ENCODE measurements around the gene HGFAC. TPM values are rescaled to one million over a fixed set of nuclear protein-coding genes. Genes with fewer than 3 reads are reported as not detected.
"Not testable (repeated sequence)": the region's sequence is repeated elsewhere in the genome, so short reads cannot be mapped to it uniquely, and the experiment has no call there.

The HGFAC gene
- total RNA-seq, 1 donor from 2014 or later, result 1.0 TPM

GRCh38 chr4:3449047-3449573 lies 7.3 kb downstream of the HGFAC start:
- intact Hi-C loops (cut with DNase I), result no loop called here
- no peaks in the 10 kb centered on the region for H3K9me3 ChIP-seq
- H3K4me3 ChIP-seq, result no peak overlapping the region
- no peaks in the 10 kb centered on the region for H3K27me3 ChIP-seq (ENCODE audit: low read depth)
- no peak for DNase-seq
- no peaks in the 10 kb centered on the region for H3K4me1 ChIP-seq
- H3K36me3 ChIP-seq, result no peaks in the 10 kb centered on the region
- TF ChIP-seq, protein P1, sequence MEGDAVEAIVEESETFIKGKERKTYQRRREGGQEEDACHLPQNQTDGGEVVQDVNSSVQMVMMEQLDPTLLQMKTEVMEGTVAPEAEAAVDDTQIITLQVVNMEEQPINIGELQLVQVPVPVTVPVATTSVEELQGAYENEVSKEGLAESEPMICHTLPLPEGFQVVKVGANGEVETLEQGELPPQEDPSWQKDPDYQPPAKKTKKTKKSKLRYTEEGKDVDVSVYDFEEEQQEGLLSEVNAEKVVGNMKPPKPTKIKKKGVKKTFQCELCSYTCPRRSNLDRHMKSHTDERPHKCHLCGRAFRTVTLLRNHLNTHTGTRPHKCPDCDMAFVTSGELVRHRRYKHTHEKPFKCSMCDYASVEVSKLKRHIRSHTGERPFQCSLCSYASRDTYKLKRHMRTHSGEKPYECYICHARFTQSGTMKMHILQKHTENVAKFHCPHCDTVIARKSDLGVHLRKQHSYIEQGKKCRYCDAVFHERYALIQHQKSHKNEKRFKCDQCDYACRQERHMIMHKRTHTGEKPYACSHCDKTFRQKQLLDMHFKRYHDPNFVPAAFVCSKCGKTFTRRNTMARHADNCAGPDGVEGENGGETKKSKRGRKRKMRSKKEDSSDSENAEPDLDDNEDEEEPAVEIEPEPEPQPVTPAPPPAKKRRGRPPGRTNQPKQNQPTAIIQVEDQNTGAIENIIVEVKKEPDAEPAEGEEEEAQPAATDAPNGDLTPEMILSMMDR (IDR thresholded peaks at IDR 0.05), result no peak
- no peak overlapping the region for H3K27ac ChIP-seq
- ATAC-seq, result no peak

DNA sequence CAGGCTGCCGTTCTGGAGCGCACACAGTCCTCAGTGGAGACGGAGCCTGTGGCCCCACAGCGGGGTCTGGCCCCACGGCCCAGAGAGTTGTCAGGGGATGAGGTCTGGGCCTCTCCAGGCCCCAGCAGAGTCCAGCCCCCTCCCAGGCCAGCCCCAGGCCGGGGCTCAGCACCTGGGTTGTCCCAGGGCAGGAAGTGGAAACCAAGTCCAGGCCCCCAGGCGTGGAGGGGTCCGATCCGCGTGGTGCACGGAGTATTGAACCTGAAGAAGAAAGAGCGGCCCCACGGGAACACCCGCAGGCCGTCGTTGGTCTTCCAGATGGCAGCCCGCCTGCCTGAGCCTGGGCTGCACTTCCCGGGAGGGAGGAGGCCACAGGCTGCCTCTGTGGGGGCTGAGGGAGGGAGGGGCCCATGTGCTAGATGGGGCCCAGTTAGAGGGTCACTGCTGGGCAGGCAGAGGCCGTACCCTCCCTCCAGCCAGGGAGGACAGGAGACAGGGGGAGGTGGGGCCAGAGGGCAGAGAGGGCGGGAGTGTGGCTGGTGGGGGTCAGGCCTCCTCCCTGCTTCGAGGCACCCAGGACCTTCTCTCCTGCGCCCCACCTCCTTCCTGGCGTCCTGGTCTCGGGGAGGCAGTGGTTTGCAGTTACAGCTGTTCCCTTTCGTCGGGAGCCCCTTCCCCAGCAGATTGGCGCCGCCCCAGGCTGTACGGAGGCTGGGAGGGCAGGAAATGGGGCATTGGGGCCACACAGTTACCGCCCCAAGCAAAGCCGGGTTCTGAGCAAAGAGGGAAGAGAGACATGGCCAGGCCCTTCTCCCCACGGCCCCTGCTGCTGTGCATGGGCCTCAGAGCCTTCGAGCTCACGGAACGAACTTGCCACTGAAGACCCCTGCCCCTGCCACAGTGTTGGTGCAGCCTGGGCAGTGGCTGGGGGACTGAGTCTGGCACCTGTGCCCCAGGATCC lies 8.1 kb downstream of the HGFAC start:
- Histone ChIP-seq H3K36me3 (no peaks in the 10 kb centered on the region), H3K27me3 (ENCODE audit: low read depth) (no peaks in the 10 kb centered on the region), H3K4me3 (no peak overlapping the region), H3K9me3 (peaks cover 2% of the 10 kb centered on the region), H3K4me1 (no peaks in the 10 kb centered on the region), H3K27ac (no peak overlapping the region)
- TF ChIP-seq, protein P1 (IDR thresholded peaks at IDR 0.05), result no peak
- DNase-seq (no peak), ATAC-seq (no peak)
- intact Hi-C loops (cut with DNase I), result no loop called here

GRCh38 chr4:3450643-3451042 lies 8.9 kb downstream of the HGFAC start:
- TF ChIP-seq, protein P1 (IDR thresholded peaks at IDR 0.05), result no peak
- no peak overlapping the region for H3K4me3 ChIP-seq
- no peaks in the 10 kb centered on the region for H3K27me3 ChIP-seq (ENCODE audit: low read depth)
- no peaks in the 10 kb centered on the region for H3K4me1 ChIP-seq
- intact Hi-C loops (cut with DNase I), result no loop called here
- H3K36me3 ChIP-seq, result no peaks in the 10 kb centered on the region
- DNase-seq (no peak), ATAC-seq (no peak)
- H3K9me3 ChIP-seq, result peaks cover 10% of the 10 kb centered on the region
- H3K27ac ChIP-seq, result no peak overlapping the region

DNA sequence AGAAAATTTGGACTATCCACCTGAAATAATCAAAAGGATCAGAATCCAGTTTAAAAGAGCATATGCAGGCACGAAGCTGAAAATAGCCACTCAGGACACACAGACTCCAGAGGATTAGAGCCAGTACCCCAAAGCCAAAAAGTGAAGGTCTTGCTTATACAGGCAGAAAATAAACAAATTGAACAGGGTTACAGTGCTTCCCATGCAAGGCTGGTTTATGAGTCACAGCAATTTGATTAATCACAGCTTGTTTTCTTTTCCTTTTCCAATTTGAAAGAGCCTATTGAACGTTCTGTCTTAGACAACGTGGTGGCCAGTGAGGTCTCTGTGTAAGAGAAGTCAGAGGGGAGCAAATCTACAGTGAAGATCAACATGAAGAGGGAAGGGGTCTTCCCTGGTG lies 10.2 kb downstream of the HGFAC start:
- Histone ChIP-seq H3K27me3 (ENCODE audit: low read depth) (no peaks in the 10 kb centered on the region), H3K9me3 (peaks cover 15% of the 10 kb centered on the region), H3K36me3 (no peaks in the 10 kb centered on the region), H3K4me1 (no peaks in the 10 kb centered on the region), H3K27ac (no peak overlapping the region), H3K4me3 (no peak overlapping the region)
- TF ChIP-seq, protein P1 (IDR thresholded peaks at IDR 0.05), result no peak
- intact Hi-C loops (cut with DNase I), result no loop called here
- DNase-seq (no peak), ATAC-seq (no peak)

GRCh38 chr4:3452376-3452775 lies 10.6 kb downstream of the HGFAC start:
- TF ChIP-seq, protein P1 (IDR thresholded peaks at IDR 0.05), result peak; percentile 28
- DNase-seq, result no peak
- Histone ChIP-seq H3K4me3 (no peak overlapping the region), H3K36me3 (no peaks in the 10 kb centered on the region), H3K27me3 (ENCODE audit: low read depth) (no peaks in the 10 kb centered on the region), H3K27ac (no peak overlapping the region), H3K9me3 (peaks cover 15% of the 10 kb centered on the region), H3K4me1 (no peaks in the 10 kb centered on the region)
- ATAC-seq, result no peak
- intact Hi-C loops (cut with DNase I), result no loop called here

- H3K27me3 ChIP-seq (ENCODE audit: low read depth); ATAC-seq; H3K4me3 ChIP-seq; H3K36me3 ChIP-seq; H3K4me1 ChIP-seq; intact Hi-C loops (cut with DNase I); DNase-seq; H3K27ac ChIP-seq: not testable (repeated sequence)
- peaks cover 15% of the 10 kb centered on the region for H3K9me3 ChIP-seq
These were observed 13.8 kb downstream of the HGFAC start for GRCh38 chr4:3455596-3455995.
